DLD1 (cell line): ENCODE measurements around the gene NCKAP5.
"Not testable (repeated sequence)": the region's sequence is repeated elsewhere in the genome, so short reads cannot be mapped to it uniquely, and the experiment has no call there.

Source experiments
- in situ Hi-C: cut with HindIII; loops from 2 replicates; pipeline ENCODE4 v1.10.0; 2017; ENCODE audit warnings: low sequenced_read_pairs

NCKAP5 gene

GRCh38 chr2:132863961-132864360, 704.3 kb downstream of the NCKAP5 start:
- in situ Hi-C loops = no loop called here

GRCh38 chr2:132860220-132860619, 708.0 kb downstream of the NCKAP5 start:
- in situ Hi-C loops = no loop called here

- in situ Hi-C loops = no loop called here
These were observed 708.7 kb downstream of the NCKAP5 start for GRCh38 chr2:132859590-132859989.

DNA sequence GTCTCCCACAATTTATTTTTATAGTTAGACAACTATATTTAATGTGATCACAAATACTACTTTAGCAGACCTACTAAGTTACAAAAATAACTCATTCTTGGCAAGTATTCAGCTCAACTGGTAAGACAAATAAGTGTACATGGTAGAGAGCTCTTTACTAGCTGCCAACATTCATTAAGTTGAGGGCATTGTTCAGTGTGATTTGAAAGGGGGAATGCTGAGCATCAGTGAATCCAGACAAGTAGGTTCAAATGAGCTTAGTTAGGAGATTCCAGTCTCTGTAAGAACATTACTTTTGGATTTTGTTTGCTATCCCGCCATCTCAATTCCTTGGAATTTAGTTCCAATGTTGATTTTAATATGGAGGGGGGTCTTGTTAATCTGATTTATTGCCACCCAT, 710.9 kb downstream of the NCKAP5 start:
- in situ Hi-C loops = no loop called here

DNA sequence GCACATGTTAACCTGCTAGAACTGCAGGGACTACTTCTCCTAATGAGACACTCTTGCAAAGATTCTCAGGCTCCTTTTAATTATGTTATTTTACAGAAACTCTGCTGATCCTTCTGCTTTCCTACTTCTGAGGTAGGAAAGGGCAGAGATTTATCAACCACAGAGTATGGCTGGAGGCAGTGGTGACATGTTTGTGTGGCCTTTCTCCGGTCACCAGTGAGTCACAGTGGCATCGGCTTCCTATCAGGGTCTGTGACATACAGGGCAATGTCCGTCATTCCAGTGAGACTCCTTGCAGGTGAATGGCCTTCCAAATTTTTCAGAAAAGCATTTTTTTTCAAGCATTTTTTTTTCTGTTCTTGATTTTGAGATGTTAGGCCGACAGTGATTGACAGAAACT, 717.6 kb downstream of the NCKAP5 start:
- in situ Hi-C loops = no loop called here

- in situ Hi-C loops = no loop called here
These were observed 719.1 kb downstream of the NCKAP5 start for GRCh38 chr2:132849118-132849517.

- in situ Hi-C loops = no loop called here
These were observed 722.9 kb downstream of the NCKAP5 start for GRCh38 chr2:132845339-132845738.

- in situ Hi-C loops = no loop called here
These were observed 723.7 kb downstream of the NCKAP5 start for GRCh38 chr2:132844585-132844984.

DNA sequence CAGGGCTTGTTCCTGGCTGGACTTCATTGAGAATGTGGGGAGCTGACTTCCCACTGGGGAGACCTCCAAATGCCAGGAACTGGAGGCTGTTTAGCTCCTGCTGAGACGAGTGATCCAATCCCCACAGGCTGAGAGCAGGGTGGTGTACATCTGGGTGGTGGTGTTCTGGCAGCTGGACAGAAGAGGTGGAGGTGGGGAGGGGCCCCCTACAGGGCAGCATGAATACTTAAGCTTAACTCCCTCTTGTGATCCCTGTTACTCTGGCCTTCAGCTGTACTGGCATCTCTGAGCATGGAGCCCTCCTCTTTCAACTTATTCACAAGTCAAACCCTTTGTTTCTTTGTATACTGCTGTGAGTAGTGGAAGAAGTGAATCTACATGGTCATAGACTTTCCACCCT, 730.5 kb downstream of the NCKAP5 start:
- in situ Hi-C loops = no loop called here

DNA sequence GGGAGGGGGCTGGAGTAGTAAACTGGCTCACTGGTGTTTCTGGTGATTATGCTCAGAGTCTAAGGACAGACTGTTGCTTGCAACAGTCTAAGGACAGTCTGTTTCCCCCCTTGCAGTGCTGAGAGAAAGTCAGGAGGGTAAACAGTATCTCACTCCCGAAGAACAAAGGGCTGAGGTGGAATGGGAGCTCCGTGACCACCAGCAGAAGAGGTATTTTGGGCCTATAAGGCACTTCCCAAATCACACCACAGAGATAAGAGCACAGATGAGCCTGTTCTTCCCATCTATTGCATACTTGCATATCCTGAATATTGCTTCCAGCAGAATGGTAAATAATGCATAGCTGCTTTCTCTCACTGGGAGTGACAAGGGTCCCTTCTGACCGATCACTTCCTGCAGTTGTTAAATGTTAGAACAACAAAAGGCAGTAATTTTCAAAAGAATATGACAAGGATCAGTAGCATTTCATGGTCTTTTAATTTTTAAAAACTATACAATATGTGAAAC, 737.9 kb downstream of the NCKAP5 start:
- in situ Hi-C loops = no loop called here

DNA sequence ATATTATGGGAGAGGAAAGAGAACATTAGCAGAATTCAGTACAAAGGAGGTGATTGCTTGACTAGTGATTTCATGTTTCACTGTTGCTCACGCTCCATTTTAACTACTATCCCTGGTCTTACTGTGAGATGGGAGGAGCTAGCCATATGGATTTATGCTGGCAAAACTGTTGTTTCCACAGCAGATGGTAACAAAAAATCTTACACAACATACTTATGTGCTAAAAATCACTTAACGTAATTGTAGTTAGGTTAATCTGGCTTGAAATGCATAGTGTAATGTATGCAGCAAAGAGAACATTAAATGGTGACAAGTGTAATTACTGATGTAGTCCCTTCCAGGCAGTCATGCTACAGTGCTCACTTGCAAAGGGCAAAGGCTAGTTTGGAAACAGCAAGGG, 742.7 kb downstream of the NCKAP5 start:
- in situ Hi-C loops = no loop called here

DNA sequence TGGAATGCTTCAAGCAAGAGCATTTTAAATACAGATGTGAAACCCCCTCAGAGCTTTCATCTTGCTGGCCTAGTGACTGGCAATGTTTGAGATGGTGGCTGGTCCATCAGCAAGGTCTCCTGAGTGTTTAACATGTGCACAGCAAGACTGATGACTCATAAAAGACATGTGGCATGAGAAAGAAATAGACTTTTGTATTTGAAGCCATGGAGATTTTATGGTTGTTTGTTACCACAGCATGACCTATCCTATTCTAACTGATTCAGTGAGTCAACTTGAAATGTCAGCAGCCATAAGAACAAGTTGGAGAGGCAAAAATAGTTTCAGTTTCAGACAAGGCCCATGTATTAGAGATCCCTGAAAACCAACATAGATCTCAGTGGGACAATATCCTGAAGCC, 743.5 kb downstream of the NCKAP5 start:
- in situ Hi-C loops = no loop called here

DNA sequence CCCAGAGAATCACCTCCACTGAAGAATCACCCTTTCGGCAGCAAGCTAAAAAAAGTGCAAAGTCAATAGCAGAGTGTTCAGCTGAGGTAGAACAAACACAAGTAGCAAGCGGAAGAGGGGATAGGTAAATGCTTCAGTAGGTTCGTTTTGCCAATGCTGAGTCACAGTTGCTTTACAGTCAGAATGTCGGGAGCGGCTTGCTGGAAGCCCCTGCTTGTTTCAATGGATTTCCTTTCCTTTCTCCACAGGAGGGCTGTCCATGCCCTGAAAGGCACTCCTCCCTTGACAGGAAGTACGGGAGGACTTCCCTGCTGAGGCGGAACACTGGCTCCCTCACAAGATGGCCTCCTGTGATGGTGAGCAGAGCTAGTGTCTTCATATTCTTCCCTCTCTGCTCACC, 752.0 kb downstream of the NCKAP5 start:
- in situ Hi-C loops = no loop called here

GRCh38 chr2:132815516-132815915, 752.7 kb downstream of the NCKAP5 start:
- in situ Hi-C loops = no loop called here

DNA sequence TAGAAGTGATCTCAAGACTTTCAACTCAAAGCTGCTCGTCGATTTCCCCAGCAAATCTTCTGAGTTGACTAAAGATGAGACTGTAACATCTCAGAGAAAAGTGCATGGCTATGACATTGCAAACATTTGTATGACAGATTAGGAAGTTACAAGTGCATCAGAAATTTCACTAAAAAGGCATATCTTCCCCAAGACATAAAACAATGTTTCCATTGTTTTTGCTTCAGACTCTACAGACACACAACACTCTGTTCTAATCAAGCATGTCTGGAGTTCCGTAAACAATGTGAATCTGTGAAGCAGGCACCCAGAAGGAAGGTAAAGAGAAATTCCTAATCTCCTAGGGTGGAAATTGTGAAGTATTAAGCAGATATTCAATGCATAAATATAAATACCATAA, 753.6 kb downstream of the NCKAP5 start:
- in situ Hi-C loops = no loop called here

DNA sequence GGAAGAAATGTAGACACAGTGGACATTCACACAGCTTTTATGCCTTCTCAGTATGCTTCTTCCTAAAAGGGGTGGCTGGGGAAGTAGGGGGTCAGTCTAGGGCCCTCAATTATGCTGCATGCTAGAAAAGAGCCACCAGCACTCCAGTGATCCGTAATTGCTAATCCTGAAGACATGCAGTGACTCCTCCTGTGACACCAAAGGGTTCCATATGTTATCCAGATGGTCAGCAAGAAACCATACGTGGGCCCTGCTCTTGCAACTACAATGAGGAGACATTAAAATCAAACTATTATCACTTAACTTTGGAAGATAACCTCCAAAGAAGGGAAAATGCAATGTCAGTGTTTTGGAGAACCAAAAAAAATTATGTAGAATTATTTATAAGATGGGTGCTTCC, 754.8 kb downstream of the NCKAP5 start:
- in situ Hi-C loops = no loop called here

GRCh38 chr2:132811148-132811915, 756.9 kb downstream of the NCKAP5 start:
- in situ Hi-C loops = no loop called here

DNA sequence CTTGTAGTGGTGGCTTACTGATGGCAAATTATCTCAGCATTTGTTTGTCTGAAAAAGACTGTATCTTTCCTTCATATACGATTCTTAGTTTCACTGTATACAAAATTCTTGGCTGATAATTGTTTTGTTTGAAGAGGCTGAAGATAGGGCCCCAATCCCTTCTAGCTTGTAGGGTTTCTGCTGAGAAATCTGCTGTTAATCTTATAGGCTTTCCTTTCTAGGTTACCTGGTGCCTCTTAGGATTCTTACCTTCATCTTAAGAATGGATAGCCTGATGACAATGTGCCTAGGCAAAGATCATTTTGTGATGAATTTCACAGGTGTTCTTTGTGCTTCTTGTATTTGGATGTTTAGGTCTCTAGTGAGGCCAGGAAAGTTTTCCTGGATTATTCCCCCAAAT, 758.3 kb downstream of the NCKAP5 start:
- in situ Hi-C loops = not testable (repeated sequence)

GRCh38 chr2:132804051-132804450, 764.2 kb downstream of the NCKAP5 start:
- in situ Hi-C loops = no loop called here

DNA sequence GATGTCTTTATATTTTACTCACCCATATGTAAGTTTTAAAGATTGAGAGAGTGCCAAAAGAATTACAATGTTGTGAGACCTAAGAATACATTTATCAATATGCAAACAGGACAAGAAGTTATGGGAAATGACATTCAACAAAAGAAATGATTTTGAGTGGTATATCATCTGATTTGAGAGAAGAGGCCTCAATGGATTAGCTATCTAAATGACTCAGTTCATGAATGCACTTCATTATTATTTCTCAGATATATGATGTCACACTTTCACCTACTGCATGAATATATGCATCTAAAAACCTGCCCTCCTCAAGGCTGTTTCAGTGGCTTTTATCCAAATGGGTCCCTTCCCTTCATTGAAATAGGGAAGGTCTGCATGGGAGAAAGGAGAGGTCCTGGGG, 769.9 kb downstream of the NCKAP5 start:
- in situ Hi-C loops = no loop called here

DNA sequence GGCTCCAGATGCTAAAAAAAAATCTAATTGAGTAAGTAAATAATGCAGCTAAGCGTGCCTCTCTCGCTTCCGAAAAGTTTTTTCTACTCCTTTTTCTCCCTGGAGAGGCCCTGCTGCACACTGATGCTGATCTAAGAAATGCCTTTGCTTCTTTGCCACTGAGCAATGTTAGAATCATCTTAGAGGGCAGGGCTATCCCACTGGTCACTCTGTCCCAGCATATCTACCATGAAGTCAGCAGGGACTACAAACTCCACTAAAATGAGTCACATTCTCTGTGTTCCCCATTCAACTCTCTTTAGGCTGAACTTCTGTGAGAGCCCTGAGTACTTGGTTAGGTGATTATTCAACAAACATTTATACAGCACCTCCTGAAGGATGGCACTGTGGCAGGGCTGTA, 770.7 kb downstream of the NCKAP5 start:
- in situ Hi-C loops = no loop called here

GRCh38 chr2:132797071-132797470, 771.2 kb downstream of the NCKAP5 start:
- in situ Hi-C loops = no loop called here

DNA sequence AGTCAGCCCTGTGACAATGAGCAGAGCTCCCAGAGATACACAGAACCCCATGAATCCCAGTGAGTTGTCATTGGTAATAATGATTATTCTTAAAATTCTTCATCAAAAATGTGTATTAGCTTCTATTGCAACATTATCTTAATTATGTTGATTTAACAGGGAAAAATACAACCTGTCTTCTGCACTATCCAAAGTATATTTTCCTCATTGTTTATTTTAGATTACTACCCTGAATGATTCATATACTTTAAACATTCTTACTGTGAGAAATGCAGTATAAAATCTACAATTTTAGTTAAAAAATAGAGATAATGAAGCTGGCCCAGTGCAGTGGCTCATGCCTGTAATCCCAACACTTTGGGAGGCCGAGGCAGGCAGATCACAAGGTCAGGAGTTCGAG, 773.0 kb downstream of the NCKAP5 start:
- in situ Hi-C loops = no loop called here
